DMS153 treated with DMSO at 0.1 percent for 48 hours (cell line): ENCODE results near the gene DOCK3.
A peak's percentile ranks its signal among the peaks of the same experiment; 100 is the strongest.
"Not testable (repeated sequence)": the region's sequence is repeated elsewhere in the genome, so short reads cannot be mapped to it uniquely, and the experiment has no call there.

ENCODE experiments used
- DNase-seq: peaks from one replicate; lab custom pipeline; 2025; ENCODE audit not compliant: unreplicated experiment; lab: John Stamatoyannopoulos, UW

The DOCK3 gene

GRCh38 chr3:50876947-50877346, 202.2 kb downstream of the DOCK3 start:
- DNase-seq, result no peak

- not testable (repeated sequence) for DNase-seq
These were observed 208.0 kb downstream of the DOCK3 start for GRCh38 chr3:50882733-50883132.

- DNase-seq, result no peak
These were observed 209.0 kb downstream of the DOCK3 start for GRCh38 chr3:50883755-50884154.

GRCh38 chr3:50885070-50885850, 210.5 kb downstream of the DOCK3 start:
- no peak for DNase-seq

GRCh38 chr3:50890688-50891344, 216.1 kb downstream of the DOCK3 start:
- no peak for DNase-seq

GRCh38 chr3:50901097-50901496, 226.4 kb downstream of the DOCK3 start:
- not testable (repeated sequence) for DNase-seq

GRCh38 chr3:50912746-50913145, 238.0 kb downstream of the DOCK3 start:
- DNase-seq, result no peak

- no peak for DNase-seq
These were observed 238.5 kb downstream of the DOCK3 start for GRCh38 chr3:50913260-50913659.

GRCh38 chr3:50922071-50922470, 247.3 kb downstream of the DOCK3 start:
- not testable (repeated sequence) for DNase-seq

- no peak for DNase-seq
These were observed 249.2 kb downstream of the DOCK3 start for GRCh38 chr3:50923955-50924354.

GRCh38 chr3:50924638-50925037, 249.9 kb downstream of the DOCK3 start:
- no peak for DNase-seq

GRCh38 chr3:50926868-50927267, 252.1 kb downstream of the DOCK3 start:
- DNase-seq, result no peak

- no peak for DNase-seq
These were observed 255.9 kb downstream of the DOCK3 start for GRCh38 chr3:50930371-50931208.

DNA sequence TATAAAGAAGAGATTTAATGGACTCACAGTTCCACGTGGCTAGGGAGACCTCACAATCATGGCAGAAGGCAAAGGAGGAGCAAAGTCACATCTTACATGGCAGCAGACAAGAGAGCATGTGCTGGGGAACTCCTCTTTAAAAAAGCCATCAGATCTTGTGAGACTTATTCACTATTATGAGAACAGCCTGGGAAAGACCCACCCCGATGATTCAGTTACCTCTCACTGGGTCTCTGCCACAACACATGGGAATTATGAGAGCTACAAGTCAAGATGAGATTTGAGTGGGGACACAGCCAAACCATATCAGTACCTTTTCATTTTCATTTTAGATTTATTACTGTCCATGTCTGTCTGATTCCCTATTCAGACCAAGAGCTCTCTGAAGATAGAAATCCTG, 258.2 kb downstream of the DOCK3 start:
- not testable (repeated sequence) for DNase-seq

DNA sequence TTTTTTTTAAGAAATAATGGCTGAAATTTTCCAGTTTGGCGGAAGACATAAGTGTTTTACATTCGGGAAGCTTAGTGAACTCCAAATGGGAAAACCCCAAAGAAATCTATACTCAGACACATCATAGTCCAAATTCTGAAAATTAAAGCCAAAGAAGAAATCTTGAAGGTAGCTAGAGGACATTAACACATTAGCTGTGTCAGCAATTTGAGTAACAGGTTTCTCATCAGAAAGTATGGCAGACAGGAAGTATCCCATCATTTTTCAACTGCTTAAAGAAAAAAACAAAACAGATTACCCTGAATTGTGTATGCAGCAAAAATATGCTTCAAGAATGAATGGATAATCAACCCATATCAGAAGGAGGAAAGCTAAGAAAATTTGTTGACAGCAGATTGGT, 261.7 kb downstream of the DOCK3 start:
- DNase-seq, result no peak

GRCh38 chr3:50947419-50947818, 272.7 kb downstream of the DOCK3 start:
- DNase-seq, result no peak

- no peak for DNase-seq
These were observed 275.9 kb downstream of the DOCK3 start for GRCh38 chr3:50950591-50950990.

GRCh38 chr3:50953825-50954414, 279.2 kb downstream of the DOCK3 start:
- no peak for DNase-seq

- no peak for DNase-seq
These were observed 286.7 kb downstream of the DOCK3 start for GRCh38 chr3:50961386-50961785.

DNA sequence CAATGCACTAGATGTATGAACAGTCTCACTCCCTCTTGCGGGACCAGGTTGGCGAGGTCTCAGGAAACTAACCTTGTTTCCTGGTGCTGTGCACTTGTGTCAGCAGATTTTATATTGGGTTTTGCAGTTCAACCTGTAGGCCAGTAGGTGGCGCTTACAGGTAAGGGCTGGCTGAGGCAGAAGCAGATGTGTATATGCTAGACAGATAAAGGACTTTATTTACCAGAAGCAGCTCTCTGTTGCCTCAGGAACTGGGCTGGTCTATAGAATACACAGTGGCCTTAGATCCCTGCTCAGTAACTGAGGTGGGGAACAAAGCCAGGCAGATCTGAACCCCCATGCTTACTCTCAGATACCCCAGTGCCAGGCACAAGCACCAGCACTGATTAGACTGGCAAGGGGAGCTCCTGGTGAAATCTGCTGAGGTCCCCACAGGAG, 296.8 kb downstream of the DOCK3 start:
- DNase-seq, result peak; percentile 39

DNA sequence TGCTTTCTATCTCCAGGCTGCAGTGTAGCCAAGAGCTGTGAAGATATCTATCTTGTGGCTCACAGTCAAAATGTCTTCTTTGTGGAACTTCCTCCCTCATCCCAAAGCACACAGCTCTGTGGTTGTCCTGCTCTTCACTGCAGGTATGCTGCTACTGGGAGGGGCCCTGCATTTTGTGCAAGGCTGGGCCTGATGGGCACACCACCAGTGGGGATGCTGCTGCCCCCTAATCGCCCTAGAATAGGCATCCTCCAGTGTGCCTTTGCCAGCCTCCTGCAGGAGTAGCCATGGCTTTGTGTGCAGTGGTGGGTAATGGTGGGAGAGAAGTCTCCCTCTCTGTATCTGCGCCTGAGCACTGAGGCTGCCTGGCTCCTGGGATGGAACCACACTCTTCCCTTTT, 297.3 kb downstream of the DOCK3 start:
- DNase-seq, result no peak
